HG03196 (cell line): ENCODE data around the gene TUBAL3.
"Not testable (repeated sequence)": the region's sequence is repeated elsewhere in the genome, so short reads cannot be mapped to it uniquely, and the experiment has no call there.

Experiments
- ATAC-seq: cut with Tn5 transposase; IDR thresholded peaks from one replicate; pipeline ENCODE4 v1.9.1; 2021; ENCODE audit not compliant: unreplicated experiment

Gene TUBAL3

DNA sequence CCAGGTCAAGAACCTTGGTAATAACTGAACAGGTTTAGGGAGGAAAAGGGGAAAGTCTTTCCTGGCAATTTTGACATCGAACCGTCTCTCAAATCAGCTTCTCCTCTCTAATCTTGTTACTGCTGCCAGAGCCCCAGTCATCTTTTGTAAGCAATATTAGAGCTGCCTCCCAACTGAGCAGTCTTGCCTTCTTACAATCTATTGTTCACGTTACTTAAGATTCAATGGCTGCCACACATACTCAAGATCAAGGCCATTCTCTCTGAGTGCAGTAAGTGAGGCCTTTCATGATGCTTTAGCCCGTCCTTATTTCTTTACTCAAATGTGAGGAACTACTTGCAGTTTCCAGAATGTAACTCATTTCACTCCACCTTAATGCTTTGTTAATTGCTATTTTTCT, 20.1 kb upstream of the TUBAL3 start:
- no peak for ATAC-seq

DNA sequence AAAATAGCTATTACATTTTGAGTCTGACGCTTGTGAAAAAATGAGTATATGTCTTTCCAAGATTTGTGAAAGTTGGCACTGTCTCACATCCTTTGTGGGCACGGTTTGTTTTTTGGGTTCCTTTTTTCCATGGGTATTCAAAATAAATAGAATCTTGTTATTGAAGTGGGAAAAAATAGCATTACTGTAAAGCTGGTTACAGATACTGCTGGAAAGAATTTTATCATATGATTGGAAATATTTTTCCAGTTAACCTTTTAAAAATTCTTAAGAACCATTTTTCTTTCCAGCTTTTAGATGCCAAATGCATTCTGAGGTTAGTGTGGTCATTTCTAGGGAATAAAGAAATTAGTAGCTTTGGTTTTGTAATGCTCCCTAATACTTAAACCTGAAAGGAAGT, 19.1 kb upstream of the TUBAL3 start:
- ATAC-seq: no peak

DNA sequence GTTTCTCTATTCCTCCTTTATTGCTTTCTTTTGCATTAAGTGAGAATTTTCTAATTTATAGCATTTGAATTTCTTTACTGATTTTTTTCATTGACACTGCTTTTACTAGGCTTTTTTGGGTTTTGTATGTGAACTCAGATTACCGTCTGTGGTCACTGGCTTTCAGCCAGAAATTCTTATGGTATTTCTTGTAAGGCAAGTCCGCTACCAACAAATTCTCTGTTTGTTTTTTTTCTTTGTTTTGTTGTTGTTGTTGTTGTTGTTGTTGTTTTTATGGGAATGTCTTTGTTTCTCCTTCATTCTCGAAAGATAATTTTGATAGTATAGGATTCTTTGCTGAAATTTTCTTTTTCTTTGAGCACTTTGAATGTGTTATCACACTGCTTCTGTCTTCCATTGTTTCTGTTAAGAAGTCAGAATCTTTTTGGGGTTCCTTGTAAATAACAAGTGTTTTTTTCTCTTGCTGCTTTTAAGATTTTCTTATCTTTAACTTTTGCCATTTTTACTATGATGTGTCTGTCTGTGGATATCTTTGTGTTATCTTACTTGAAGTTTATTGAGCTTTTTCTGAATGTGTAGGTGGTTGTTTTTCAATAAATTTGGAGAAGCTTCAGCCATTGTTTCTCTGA, 15.0 kb upstream of the TUBAL3 start:
- ATAC-seq: no peak

- ATAC-seq: no peak
Observed at GRCh38 chr10:5418584-5418983, 14.0 kb upstream of the TUBAL3 start.

- ATAC-seq: no peak
Observed at GRCh38 chr10:5416981-5417380, 12.4 kb upstream of the TUBAL3 start.

DNA sequence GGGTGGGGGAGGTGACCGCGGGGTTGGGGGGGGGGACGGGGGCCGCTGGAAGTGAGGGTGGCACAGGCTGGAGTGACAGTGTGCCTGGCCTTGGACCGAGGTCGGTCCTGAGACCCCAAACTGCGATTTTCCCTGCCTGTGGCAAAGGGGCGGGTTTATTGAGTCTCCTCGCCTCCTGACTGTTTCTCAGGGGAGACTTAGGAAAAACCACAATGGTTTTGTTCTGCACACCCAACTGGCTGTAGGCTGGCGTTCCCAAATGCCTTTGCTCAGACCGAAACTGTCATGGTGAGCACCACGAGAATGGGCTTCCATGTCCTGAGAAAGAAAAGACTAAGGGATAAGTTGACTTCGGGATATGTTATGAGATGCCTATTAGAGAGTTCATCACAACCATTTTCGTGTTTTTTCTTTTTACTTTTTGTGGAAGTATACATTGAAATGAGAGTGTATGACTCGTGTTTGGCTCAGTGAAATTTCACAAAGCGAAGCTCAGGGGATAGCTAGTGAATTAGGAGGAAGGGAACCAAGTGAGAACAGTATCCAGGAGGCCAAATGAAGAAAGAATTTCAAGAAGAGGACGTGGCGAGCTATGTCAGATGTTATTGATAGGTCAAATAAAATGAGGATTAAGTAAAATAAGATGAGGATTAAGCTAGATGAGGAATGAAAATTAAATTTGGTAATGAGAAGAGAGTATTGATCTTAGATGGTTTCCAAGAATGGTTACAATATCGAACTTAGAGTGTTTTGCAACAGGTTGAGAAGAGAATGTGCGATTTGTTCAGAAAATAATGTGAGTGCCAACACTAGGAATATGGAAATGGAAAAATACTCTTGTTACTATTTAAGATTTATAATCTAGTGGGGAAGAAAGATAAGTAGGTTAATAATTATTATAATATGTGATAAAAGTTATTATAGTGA, 8.6 kb upstream of the TUBAL3 start:
- no peak for ATAC-seq

- ATAC-seq: peak; percentile 97
Observed at GRCh38 chr10:5412277-5412941, 7.8 kb upstream of the TUBAL3 start, which contains the start of gene NET1. TSS of gene NET1 (plus strand) at chr10:5412557. CDS start at chr10:5412693, 136 bp downstream.

GRCh38 chr10:5411941-5412276, 7.3 kb upstream of the TUBAL3 start:
- no peak for ATAC-seq

- not testable (repeated sequence) for ATAC-seq
Observed at GRCh38 chr10:5410787-5411186, 6.2 kb upstream of the TUBAL3 start.

GRCh38 chr10:5406918-5407317, 2.3 kb upstream of the TUBAL3 start:
- ATAC-seq: no peak

GRCh38 chr10:5402798-5403197, 1.8 kb downstream of the TUBAL3 start:
- no peak for ATAC-seq

DNA sequence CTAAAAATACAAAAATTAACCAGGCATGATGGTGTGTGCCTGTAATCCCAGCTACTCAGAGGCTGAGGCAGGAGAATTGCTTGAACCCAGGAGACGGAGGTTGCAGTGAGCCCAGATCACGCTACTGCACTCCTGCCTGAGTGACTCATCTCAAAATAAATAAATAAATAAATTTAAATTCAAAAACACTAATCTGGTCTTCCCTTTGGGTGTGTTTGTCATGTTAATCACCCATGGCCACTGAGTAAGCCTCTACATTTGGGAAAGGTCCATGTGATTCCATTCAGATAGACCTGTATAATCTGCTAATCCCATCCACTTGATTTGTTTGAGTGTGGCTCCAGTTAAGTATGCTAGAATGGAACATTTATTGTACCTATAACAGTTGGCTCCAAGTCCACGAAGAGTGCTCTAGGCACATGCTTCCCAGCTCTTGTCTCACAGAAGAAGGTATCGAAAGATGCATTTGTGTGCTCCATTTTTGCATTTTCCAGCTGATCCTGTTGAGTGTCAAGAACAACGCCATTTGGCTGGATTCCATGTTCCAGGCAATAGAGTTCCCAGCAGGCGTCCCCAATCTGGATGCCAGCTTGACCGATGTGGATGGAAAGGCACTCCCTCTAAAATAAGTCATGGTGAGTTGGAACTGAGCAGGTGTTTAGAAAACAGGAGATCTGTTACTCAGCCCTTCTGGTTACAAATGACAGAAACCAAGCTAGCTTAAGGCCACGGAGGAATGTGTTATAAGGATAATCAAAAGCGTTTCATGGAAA, 4.0 kb downstream of the TUBAL3 start:
- no peak for ATAC-seq

GRCh38 chr10:5399332-5399731, 5.3 kb downstream of the TUBAL3 start:
- no peak for ATAC-seq

GRCh38 chr10:5396556-5397300, 7.9 kb downstream of the TUBAL3 start:
- ATAC-seq: no peak

DNA sequence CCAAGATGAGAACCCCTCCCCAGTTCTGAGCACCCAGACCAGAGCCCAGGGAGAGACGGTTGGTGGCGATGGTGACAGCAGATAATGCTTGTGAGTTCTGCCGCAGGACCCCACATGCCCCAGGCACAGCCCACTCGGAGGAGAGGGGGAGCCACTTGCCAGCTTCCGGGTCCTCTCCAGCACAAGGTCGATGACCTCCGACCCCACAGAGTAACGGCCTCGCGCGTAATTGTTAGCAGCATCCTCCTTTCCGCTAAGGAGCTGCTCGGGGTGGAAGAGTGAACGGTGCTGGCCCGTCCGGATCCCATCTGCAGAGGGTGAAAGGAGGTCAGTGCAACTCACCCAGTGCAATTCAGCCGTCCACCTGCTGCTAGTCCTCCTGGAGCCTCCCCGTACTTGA, 9.5 kb downstream of the TUBAL3 start:
- no peak for ATAC-seq

GRCh38 chr10:5393529-5393928, 11.1 kb downstream of the TUBAL3 start:
- no peak for ATAC-seq

GRCh38 chr10:5391790-5392189, 12.8 kb downstream of the TUBAL3 start:
- no peak for ATAC-seq

- ATAC-seq: no peak
Observed at GRCh38 chr10:5390607-5391205, 13.9 kb downstream of the TUBAL3 start.

DNA sequence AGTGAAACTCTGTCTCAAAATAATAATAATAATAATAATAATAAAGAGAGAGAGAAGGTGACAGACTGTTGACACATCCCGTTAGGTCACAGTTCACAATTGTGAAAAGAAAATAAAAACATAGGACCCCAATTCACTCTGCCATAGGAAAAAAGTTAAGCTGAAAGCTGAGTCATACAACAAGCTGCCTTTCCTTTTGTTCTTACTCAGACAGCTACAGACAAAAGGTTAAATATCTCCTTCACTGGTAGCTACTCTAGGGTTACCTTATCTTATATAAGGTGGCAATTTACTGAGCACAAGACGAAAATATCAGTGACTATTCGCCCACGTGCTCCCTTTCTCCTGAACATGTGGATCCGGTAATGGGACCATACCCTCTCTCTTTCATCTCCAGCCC, 17.5 kb downstream of the TUBAL3 start:
- ATAC-seq: no peak

DNA sequence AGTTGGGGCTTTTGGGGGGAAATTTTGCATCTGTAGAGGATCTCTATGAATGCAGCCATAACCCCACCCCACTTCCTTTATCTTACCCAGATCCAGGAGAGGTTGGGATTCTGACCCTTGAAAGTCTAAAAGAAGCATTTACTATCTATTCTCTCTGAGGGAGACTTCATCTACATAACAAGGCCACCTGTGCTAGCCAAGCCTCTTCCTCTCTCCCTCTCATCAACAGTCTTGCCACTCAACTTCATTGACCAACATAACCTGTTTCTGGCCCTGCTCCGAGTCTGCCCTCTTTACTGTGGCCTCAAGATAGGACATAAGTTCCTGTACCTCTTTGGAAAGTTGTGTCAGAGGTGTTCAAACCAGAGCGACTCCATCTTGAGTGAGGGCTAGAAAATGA, 19.4 kb downstream of the TUBAL3 start:
- no peak for ATAC-seq
